SK-N-SH treated with all-trans-retinoic acid at 6 μM for 48 hours (cell line): ENCODE results near the gene EDN1.

Source experiments
- ATAC-seq: fragments of 200-7000 bp; cut with Tn5 transposase; 3 replicates; pipeline ENCODE4 v1.9.1; 2020; ENCODE audit warnings: mild to moderate bottlenecking, moderate library complexity
- ARNTL ChIP-seq: fragments of 450-650 bp; formaldehyde crosslinking; IDR thresholded peaks from 2 replicates; pipeline ENCODE4 v1.5.0; 2020; ENCODE audit warnings: low read depth, mild to moderate bottlenecking, moderate library complexity, borderline replicate concordance
- BACH2 ChIP-seq: fragments of 250-450 bp; sonication (Bioruptor Pico); IDR thresholded peaks from 2 replicates; pipeline ENCODE4 v1.9.0; 2021; ENCODE audit warnings: mild to moderate bottlenecking, borderline replicate concordance
- CSDC2 ChIP-seq: fragments of 250-450 bp; sonication (Bioruptor Pico); IDR thresholded peaks from 2 replicates; pipeline ENCODE4 v1.5.0; 2020; ENCODE audit warnings: mild to moderate bottlenecking, moderate library complexity
- ESRRG ChIP-seq: fragments of 250-450 bp; sonication (Bioruptor Pico); IDR thresholded peaks from 2 replicates; pipeline ENCODE4 v1.6.1; 2021; ENCODE audit warnings: mild to moderate bottlenecking
- GLIS3 ChIP-seq: fragments of 250-450 bp; sonication (Bioruptor Pico); IDR thresholded peaks from 2 replicates; pipeline ENCODE4 v1.5.0; 2020; ENCODE audit warnings: mild to moderate bottlenecking, moderate library complexity
- OSR1 ChIP-seq: fragments of 250-450 bp; sonication (Bioruptor Pico); IDR thresholded peaks from 2 replicates; pipeline ENCODE4 v1.8.0; 2022; ENCODE audit warnings: moderate library complexity, mild to moderate bottlenecking, inconsistent platforms
- PPARA ChIP-seq: fragments of 250-450 bp; sonication (Bioruptor Pico); IDR thresholded peaks from 2 replicates; pipeline ENCODE4 v1.5.0; 2020; ENCODE audit warnings: mild to moderate bottlenecking, borderline replicate concordance
- RARB ChIP-seq: fragments of 250-450 bp; sonication (Bioruptor Pico); IDR thresholded peaks from 2 replicates; pipeline ENCODE4 v1.8.0; 2021; ENCODE audit warnings: mild to moderate bottlenecking, moderate library complexity
- SNAI2 ChIP-seq: fragments of 250-450 bp; sonication (Bioruptor Pico); IDR thresholded peaks from 2 replicates; pipeline ENCODE4 v1.5.0; 2020; ENCODE audit warnings: mild to moderate bottlenecking, moderate library complexity
- TCF4 ChIP-seq: fragments of 250-450 bp; sonication (Bioruptor Pico); IDR thresholded peaks from 2 replicates; pipeline ENCODE4 v1.8.0; 2021; ENCODE audit warnings: mild to moderate bottlenecking, moderate library complexity, borderline replicate concordance
- TOX ChIP-seq: fragments of 250-450 bp; sonication (Bioruptor Pico); IDR thresholded peaks from 2 replicates; pipeline ENCODE4 v1.8.0; 2021; ENCODE audit warnings: mild to moderate bottlenecking, moderate library complexity, borderline replicate concordance
- ZC3H10 ChIP-seq: fragments of 250-450 bp; sonication (Bioruptor Pico); IDR thresholded peaks from 2 replicates; pipeline ENCODE4 v1.5.1; 2021; ENCODE audit warnings: mild to moderate bottlenecking, moderate library complexity
- ZFP30 ChIP-seq: fragments of 450-650 bp; formaldehyde crosslinking; IDR thresholded peaks from 2 replicates; pipeline ENCODE4 v1.5.0; 2022; ENCODE audit warnings: mild to moderate bottlenecking, moderate library complexity
- ZNF70 ChIP-seq: fragments of 450-650 bp; formaldehyde crosslinking; IDR thresholded peaks from 2 replicates; pipeline ENCODE4 v1.5.0; 2020; ENCODE audit warnings: mild to moderate bottlenecking, moderate library complexity
- ZNF8 ChIP-seq: fragments of 450-650 bp; formaldehyde crosslinking; IDR thresholded peaks from 2 replicates; pipeline ENCODE4 v1.5.0; 2020; ENCODE audit warnings: mild to moderate bottlenecking, moderate library complexity
- TF ChIP-seq, protein P1 (sequence below): fragments of 250-450 bp; sonication (Bioruptor Pico); IDR thresholded peaks from 2 replicates; pipeline ENCODE4 v1.5.1; 2020; ENCODE audit warnings: low read depth, mild to moderate bottlenecking, moderate library complexity
- TF ChIP-seq, protein P2 (sequence below): fragments of 250-450 bp; sonication (Bioruptor Pico); IDR thresholded peaks from 2 replicates; pipeline ENCODE4 v1.5.0; 2020; ENCODE audit warnings: mild to moderate bottlenecking, moderate library complexity
- TF ChIP-seq, protein P3 (sequence below): fragments of 250-450 bp; sonication (Bioruptor Pico); IDR thresholded peaks from 2 replicates; pipeline ENCODE4 v1.8.0; 2020; ENCODE audit warnings: mild to moderate bottlenecking, moderate library complexity, borderline replicate concordance
- TF ChIP-seq, protein P4 (sequence below): fragments of 250-450 bp; sonication (Bioruptor Pico); IDR thresholded peaks from 2 replicates; pipeline ENCODE4 v1.5.1; 2021; ENCODE audit warnings: mild to moderate bottlenecking, moderate library complexity

EDN1 gene

DNA sequence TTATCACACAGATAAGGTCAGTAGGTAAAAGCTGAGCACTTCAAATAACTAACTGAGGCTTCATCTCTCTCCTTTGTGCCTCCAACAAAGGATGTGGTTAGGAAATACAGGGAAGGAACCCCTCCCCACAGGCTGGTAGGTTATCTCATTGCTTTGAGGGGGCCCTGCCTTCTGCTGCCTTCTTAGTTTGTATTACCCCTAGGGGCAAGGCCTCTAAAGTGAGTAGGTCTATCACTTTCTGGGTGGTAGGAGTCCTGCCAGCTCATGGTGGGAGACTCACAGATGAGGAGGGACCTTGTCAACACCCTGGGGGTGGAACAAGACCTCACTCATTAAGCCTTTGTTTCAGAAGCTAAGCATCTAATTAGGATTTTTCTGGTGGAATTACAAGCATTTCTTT is 34.6 kb downstream of the EDN1 start:
- no peak for ATAC-seq
- TF ChIP-seq ESRRG (CRISPR knock-in tag) = no peak
- no peak for TF ChIP-seq GLIS3
- TF ChIP-seq ARNTL (CRISPR knock-in tag) = no peak
- no peak for TF ChIP-seq ZNF8 (CRISPR knock-in tag)
- TF ChIP-seq ZC3H10 (CRISPR knock-in tag) = no peak
- TF ChIP-seq, protein P1, sequence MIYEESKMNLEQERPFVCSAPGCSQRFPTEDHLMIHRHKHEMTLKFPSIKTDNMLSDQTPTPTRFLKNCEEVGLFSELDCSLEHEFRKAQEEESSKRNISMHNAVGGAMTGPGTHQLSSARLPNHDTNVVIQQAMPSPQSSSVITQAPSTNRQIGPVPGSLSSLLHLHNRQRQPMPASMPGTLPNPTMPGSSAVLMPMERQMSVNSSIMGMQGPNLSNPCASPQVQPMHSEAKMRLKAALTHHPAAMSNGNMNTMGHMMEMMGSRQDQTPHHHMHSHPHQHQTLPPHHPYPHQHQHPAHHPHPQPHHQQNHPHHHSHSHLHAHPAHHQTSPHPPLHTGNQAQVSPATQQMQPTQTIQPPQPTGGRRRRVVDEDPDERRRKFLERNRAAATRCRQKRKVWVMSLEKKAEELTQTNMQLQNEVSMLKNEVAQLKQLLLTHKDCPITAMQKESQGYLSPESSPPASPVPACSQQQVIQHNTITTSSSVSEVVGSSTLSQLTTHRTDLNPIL (CRISPR knock-in tag) = no peak
- no peak for TF ChIP-seq CSDC2
- no peak for TF ChIP-seq ZFP30 (CRISPR knock-in tag)
- TF ChIP-seq RARB (CRISPR knock-in tag) = no peak
- no peak for TF ChIP-seq TOX (CRISPR knock-in tag)
- no peak for TF ChIP-seq PPARA (CRISPR knock-in tag)
- TF ChIP-seq, protein P2, sequence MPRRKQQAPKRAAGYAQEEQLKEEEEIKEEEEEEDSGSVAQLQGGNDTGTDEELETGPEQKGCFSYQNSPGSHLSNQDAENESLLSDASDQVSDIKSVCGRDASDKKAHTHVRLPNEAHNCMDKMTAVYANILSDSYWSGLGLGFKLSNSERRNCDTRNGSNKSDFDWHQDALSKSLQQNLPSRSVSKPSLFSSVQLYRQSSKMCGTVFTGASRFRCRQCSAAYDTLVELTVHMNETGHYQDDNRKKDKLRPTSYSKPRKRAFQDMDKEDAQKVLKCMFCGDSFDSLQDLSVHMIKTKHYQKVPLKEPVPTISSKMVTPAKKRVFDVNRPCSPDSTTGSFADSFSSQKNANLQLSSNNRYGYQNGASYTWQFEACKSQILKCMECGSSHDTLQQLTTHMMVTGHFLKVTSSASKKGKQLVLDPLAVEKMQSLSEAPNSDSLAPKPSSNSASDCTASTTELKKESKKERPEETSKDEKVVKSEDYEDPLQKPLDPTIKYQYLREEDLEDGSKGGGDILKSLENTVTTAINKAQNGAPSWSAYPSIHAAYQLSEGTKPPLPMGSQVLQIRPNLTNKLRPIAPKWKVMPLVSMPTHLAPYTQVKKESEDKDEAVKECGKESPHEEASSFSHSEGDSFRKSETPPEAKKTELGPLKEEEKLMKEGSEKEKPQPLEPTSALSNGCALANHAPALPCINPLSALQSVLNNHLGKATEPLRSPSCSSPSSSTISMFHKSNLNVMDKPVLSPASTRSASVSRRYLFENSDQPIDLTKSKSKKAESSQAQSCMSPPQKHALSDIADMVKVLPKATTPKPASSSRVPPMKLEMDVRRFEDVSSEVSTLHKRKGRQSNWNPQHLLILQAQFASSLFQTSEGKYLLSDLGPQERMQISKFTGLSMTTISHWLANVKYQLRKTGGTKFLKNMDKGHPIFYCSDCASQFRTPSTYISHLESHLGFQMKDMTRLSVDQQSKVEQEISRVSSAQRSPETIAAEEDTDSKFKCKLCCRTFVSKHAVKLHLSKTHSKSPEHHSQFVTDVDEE (CRISPR knock-in tag) = no peak
- TF ChIP-seq, protein P3, sequence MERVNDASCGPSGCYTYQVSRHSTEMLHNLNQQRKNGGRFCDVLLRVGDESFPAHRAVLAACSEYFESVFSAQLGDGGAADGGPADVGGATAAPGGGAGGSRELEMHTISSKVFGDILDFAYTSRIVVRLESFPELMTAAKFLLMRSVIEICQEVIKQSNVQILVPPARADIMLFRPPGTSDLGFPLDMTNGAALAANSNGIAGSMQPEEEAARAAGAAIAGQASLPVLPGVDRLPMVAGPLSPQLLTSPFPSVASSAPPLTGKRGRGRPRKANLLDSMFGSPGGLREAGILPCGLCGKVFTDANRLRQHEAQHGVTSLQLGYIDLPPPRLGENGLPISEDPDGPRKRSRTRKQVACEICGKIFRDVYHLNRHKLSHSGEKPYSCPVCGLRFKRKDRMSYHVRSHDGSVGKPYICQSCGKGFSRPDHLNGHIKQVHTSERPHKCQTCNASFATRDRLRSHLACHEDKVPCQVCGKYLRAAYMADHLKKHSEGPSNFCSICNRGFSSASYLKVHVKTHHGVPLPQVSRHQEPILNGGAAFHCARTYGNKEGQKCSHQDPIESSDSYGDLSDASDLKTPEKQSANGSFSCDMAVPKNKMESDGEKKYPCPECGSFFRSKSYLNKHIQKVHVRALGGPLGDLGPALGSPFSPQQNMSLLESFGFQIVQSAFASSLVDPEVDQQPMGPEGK (CRISPR knock-in tag) = no peak
- TF ChIP-seq SNAI2 (CRISPR knock-in tag) = no peak
- no peak for TF ChIP-seq OSR1 (CRISPR knock-in tag)
- TF ChIP-seq ZNF70 (CRISPR knock-in tag) = no peak
- no peak for TF ChIP-seq BACH2

DNA sequence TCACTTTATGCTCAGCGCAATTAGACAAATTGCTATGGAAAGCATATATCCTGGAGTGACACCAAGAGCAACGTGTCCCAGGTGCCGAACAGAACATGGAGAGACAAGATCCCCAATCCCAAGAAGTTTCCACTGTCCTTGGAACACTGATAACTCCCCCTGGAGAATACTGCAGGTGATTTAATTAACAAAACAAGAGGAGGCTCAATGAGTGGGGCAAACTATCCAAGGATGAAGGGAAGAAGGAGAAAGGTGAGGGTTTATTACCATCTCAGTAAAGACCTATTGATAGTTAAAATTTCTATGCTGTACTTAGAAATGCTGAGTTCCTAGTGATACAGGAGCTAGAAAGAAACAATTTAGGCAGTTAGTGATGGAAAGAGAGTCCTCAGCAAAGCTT is 35.7 kb downstream of the EDN1 start:
- TF ChIP-seq, protein P4, sequence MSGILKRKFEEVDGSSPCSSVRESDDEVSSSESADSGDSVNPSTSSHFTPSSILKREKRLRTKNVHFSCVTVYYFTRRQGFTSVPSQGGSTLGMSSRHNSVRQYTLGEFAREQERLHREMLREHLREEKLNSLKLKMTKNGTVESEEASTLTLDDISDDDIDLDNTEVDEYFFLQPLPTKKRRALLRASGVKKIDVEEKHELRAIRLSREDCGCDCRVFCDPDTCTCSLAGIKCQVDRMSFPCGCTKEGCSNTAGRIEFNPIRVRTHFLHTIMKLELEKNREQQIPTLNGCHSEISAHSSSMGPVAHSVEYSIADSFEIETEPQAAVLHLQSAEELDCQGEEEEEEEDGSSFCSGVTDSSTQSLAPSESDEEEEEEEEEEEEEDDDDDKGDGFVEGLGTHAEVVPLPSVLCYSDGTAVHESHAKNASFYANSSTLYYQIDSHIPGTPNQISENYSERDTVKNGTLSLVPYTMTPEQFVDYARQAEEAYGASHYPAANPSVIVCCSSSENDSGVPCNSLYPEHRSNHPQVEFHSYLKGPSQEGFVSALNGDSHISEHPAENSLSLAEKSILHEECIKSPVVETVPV = no peak
- TF ChIP-seq, protein P1 (CRISPR knock-in tag) = no peak
- TF ChIP-seq OSR1 (CRISPR knock-in tag) = no peak
- TF ChIP-seq, protein P2 (CRISPR knock-in tag) = no peak
- TF ChIP-seq ZNF8 (CRISPR knock-in tag) = no peak
- no peak for TF ChIP-seq PPARA (CRISPR knock-in tag)
- no peak for TF ChIP-seq TOX (CRISPR knock-in tag)
- no peak for TF ChIP-seq ARNTL (CRISPR knock-in tag)
- TF ChIP-seq ESRRG (CRISPR knock-in tag) = no peak
- TF ChIP-seq TCF4 (CRISPR knock-in tag) = no peak
- no peak for ATAC-seq
